ENCODE measurements around the gene SIRT6. TPM values are rescaled to one million over a fixed set of nuclear protein-coding genes. Genes with fewer than 3 reads are reported as not detected.
A peak's percentile ranks its signal among the peaks of the same experiment; 100 is the strongest.

SIRT6 gene
- total and polyA plus RNA-seq, 9 of the 15 experiments (the other 6 are each of a cell fraction or from before 2014, with no cell fraction given): 1.4 to 41.1 (median 10.2) TPM

DNA sequence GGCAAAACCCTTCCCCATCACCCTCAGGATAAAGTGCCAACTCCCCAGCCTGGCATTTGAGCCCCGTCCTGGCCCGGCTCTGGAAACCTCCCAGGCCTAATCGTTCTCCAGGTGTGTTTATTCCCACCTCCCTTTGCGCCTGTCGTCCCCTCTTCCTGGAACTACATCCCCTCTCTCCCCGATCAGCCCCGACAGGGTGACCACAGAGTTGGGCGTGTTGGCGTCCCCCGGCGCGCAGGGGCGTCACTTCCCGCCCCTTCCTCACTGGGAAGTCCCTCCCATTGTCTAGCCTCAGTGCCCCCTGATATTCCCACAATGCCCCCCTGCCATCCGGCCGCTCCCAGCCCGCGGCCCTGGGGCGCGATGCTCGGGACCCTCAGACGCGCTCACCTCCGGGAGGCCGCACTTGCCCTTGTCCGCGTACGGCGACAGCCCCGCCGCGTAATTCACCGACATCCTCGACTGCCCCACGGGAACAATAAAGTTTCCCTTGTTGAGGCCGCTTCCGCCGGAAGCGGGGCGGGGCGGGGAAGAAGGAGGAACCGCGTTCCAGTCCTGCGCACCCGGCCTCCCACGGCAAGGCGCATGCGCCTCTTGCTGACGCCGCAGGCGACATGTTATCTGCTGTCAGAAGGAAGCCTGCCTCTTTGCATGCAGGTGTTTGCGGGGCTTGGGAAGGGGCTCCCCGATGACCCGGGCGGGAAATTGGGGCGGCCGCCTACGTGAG is at the start of gene SIRT6, which contains the start of gene ANKRD24 (continued):
- TF ChIP-seq, protein P1, sequence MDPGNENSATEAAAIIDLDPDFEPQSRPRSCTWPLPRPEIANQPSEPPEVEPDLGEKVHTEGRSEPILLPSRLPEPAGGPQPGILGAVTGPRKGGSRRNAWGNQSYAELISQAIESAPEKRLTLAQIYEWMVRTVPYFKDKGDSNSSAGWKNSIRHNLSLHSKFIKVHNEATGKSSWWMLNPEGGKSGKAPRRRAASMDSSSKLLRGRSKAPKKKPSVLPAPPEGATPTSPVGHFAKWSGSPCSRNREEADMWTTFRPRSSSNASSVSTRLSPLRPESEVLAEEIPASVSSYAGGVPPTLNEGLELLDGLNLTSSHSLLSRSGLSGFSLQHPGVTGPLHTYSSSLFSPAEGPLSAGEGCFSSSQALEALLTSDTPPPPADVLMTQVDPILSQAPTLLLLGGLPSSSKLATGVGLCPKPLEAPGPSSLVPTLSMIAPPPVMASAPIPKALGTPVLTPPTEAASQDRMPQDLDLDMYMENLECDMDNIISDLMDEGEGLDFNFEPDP (CRISPR knock-in tag; IDR thresholded peaks at IDR 0.05): no peak
- 0 out of 2 replicates have a peak, but pooled peaks have one; percentile 16 for TF ChIP-seq HLTF (IDR thresholded peaks at IDR 0.05)
- no peak for TF ChIP-seq NCOA4 (IDR thresholded peaks at IDR 0.05; ENCODE audit: partially characterized antibody)
- TF ChIP-seq, protein P2, sequence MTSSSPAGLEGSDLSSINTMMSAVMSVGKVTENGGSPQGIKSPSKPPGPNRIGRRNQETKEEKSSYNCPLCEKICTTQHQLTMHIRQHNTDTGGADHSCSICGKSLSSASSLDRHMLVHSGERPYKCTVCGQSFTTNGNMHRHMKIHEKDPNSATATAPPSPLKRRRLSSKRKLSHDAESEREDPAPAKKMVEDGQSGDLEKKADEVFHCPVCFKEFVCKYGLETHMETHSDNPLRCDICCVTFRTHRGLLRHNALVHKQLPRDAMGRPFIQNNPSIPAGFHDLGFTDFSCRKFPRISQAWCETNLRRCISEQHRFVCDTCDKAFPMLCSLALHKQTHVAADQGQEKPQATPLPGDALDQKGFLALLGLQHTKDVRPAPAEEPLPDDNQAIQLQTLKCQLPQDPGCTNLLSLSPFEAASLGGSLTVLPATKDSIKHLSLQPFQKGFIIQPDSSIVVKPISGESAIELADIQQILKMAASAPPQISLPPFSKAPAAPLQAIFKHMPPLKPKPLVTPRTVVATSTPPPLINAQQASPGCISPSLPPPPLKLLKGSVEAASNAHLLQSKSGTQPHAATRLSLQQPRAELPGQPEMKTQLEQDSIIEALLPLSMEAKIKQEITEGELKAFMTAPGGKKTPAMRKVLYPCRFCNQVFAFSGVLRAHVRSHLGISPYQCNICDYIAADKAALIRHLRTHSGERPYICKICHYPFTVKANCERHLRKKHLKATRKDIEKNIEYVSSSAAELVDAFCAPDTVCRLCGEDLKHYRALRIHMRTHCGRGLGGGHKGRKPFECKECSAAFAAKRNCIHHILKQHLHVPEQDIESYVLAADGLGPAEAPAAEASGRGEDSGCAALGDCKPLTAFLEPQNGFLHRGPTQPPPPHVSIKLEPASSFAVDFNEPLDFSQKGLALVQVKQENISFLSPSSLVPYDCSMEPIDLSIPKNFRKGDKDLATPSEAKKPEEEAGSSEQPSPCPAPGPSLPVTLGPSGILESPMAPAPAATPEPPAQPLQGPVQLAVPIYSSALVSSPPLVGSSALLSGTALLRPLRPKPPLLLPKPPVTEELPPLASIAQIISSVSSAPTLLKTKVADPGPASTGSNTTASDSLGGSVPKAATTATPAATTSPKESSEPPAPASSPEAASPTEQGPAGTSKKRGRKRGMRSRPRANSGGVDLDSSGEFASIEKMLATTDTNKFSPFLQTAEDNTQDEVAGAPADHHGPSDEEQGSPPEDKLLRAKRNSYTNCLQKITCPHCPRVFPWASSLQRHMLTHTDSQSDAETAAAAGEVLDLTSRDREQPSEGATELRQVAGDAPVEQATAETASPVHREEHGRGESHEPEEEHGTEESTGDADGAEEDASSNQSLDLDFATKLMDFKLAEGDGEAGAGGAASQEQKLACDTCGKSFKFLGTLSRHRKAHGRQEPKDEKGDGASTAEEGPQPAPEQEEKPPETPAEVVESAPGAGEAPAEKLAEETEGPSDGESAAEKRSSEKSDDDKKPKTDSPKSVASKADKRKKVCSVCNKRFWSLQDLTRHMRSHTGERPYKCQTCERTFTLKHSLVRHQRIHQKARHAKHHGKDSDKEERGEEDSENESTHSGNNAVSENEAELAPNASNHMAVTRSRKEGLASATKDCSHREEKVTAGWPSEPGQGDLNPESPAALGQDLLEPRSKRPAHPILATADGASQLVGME (CRISPR knock-in tag; IDR thresholded peaks at IDR 0.05): no peak
- TF ChIP-seq L3MBTL2 (IDR thresholded peaks at IDR 0.05): peak; percentile 52
- TF ChIP-seq BDP1 (IDR thresholded peaks at IDR 0.05; ENCODE audit: insufficient read depth, insufficient read length): no peak
- no peak for TF ChIP-seq ZEB2 (IDR thresholded peaks at IDR 0.05)
- TF ChIP-seq ELF1 (tag; IDR thresholded peaks at IDR 0.05): peak; percentile 82
- TF ChIP-seq ZNF79 (CRISPR knock-in tag; IDR thresholded peaks at IDR 0.05; ENCODE audit: low read depth): no peak
- TF ChIP-seq CHD4 (IDR thresholded peaks at IDR 0.05; ENCODE audit: insufficient read depth, insufficient replicate concordance, low read depth, low read length, poor library complexity, severe bottlenecking): no peak
- TF ChIP-seq TCF7 (IDR thresholded peaks at IDR 0.05; ENCODE audit: borderline replicate concordance): 0 out of 2 replicates have a peak, but pooled peaks have one; percentile 2
- TF ChIP-seq, protein P3, sequence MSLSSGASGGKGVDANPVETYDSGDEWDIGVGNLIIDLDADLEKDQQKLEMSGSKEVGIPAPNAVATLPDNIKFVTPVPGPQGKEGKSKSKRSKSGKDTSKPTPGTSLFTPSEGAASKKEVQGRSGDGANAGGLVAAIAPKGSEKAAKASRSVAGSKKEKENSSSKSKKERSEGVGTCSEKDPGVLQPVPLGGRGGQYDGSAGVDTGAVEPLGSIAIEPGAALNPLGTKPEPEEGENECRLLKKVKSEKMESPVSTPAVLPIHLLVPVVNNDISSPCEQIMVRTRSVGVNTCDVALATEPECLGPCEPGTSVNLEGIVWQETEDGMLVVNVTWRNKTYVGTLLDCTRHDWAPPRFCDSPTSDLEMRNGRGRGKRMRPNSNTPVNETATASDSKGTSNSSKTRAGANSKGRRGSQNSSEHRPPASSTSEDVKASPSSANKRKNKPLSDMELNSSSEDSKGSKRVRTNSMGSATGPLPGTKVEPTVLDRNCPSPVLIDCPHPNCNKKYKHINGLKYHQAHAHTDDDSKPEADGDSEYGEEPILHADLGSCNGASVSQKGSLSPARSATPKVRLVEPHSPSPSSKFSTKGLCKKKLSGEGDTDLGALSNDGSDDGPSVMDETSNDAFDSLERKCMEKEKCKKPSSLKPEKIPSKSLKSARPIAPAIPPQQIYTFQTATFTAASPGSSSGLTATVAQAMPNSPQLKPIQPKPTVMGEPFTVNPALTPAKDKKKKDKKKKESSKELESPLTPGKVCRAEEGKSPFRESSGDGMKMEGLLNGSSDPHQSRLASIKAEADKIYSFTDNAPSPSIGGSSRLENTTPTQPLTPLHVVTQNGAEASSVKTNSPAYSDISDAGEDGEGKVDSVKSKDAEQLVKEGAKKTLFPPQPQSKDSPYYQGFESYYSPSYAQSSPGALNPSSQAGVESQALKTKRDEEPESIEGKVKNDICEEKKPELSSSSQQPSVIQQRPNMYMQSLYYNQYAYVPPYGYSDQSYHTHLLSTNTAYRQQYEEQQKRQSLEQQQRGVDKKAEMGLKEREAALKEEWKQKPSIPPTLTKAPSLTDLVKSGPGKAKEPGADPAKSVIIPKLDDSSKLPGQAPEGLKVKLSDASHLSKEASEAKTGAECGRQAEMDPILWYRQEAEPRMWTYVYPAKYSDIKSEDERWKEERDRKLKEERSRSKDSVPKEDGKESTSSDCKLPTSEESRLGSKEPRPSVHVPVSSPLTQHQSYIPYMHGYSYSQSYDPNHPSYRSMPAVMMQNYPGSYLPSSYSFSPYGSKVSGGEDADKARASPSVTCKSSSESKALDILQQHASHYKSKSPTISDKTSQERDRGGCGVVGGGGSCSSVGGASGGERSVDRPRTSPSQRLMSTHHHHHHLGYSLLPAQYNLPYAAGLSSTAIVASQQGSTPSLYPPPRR (CRISPR knock-in tag; IDR thresholded peaks at IDR 0.05; ENCODE audit: borderline replicate concordance): no peak
- TF ChIP-seq, protein P4, sequence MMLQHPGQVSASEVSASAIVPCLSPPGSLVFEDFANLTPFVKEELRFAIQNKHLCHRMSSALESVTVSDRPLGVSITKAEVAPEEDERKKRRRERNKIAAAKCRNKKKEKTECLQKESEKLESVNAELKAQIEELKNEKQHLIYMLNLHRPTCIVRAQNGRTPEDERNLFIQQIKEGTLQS (IDR thresholded peaks at IDR 0.05): no peak
- TF ChIP-seq, protein P4 (CRISPR knock-in tag; conservative IDR thresholded peaks at IDR 0.05): 0 out of 2 replicates have a peak, but pooled peaks have one; percentile 49

All from K562 (cell line).